Left renal cortex interstitium (tissue), 4 donors: Measurements from ENCODE around the gene PARP12. TPM values are rescaled to one million over a fixed set of nuclear protein-coding genes. Genes with fewer than 3 reads are reported as not detected.

Source experiments
- polyA plus RNA-seq, 4 donors: library from polyadenylated mRNA; unstranded; fragments of 120-200 nt; gene quantifications; one replicate each; pipeline ENCODE4 v1.2.1, GENCODE V29; 2013; ENCODE audit not compliant: insufficient read length in 4 of 4

PARP12 gene
- polyA plus RNA-seq, 4 donors: 12.3 to 23.3 (median 17.7) TPM

Other genes with a start within 250 kb of the PARP12 start
- 10 to 100 TPM; 21.8 to 34.2 (median 26.3) TPM for gene TBXAS1, start 233.7 kb downstream of the PARP12 start, polyA plus RNA-seq
- 10 to 100 TPM in 3 of 4 donors, 1 to 10 TPM in 1; 9.5 to 17.0 (median 13.0) TPM for gene KDM7A, start 114.0 kb upstream of the PARP12 start, polyA plus RNA-seq